ENCODE results near the gene ETS2. TPM values are rescaled to one million over a fixed set of nuclear protein-coding genes. Genes with fewer than 3 reads are reported as not detected.

The ETS2 gene
- total and polyA plus RNA-seq, 7 donors, result 37.0 to 494 (median 94.5) TPM

GRCh38 chr21:38800924-38801744 lies 4.6 kb upstream of the ETS2 start:
- WGBS, 3 donors, result 84 to 88% (median 85%) methylated on average over 12 of the region's 12 CpGs
- Histone ChIP-seq H3K9me3 (no peaks in the 10 kb centered on the region), H3K4me3 (no peak overlapping the region), H3K4me1 (no peaks in the 10 kb centered on the region), H3K27me3 (ENCODE audit: insufficient read depth in 3 of 3, low read length in 2 of 3) (no peaks in the 10 kb centered on the region), H3K27ac (no peak overlapping the region), H3K36me3 (ENCODE audit: insufficient read depth in 1 of 2, low read depth in 1 of 2) (no peaks in the 10 kb centered on the region)
- ATAC-seq, result no peak
- DNase-seq, result no peak
- TF ChIP-seq, protein P1, sequence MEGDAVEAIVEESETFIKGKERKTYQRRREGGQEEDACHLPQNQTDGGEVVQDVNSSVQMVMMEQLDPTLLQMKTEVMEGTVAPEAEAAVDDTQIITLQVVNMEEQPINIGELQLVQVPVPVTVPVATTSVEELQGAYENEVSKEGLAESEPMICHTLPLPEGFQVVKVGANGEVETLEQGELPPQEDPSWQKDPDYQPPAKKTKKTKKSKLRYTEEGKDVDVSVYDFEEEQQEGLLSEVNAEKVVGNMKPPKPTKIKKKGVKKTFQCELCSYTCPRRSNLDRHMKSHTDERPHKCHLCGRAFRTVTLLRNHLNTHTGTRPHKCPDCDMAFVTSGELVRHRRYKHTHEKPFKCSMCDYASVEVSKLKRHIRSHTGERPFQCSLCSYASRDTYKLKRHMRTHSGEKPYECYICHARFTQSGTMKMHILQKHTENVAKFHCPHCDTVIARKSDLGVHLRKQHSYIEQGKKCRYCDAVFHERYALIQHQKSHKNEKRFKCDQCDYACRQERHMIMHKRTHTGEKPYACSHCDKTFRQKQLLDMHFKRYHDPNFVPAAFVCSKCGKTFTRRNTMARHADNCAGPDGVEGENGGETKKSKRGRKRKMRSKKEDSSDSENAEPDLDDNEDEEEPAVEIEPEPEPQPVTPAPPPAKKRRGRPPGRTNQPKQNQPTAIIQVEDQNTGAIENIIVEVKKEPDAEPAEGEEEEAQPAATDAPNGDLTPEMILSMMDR (IDR thresholded peaks at IDR 0.05), result no peak
- intact Hi-C loops (cut with DNase I), result loop anchor here in 1 of 2 donors (10.0 kb wide), 1 partner anchor 184 kb away; no protein-coding TSS in a partner anchor

DNA sequence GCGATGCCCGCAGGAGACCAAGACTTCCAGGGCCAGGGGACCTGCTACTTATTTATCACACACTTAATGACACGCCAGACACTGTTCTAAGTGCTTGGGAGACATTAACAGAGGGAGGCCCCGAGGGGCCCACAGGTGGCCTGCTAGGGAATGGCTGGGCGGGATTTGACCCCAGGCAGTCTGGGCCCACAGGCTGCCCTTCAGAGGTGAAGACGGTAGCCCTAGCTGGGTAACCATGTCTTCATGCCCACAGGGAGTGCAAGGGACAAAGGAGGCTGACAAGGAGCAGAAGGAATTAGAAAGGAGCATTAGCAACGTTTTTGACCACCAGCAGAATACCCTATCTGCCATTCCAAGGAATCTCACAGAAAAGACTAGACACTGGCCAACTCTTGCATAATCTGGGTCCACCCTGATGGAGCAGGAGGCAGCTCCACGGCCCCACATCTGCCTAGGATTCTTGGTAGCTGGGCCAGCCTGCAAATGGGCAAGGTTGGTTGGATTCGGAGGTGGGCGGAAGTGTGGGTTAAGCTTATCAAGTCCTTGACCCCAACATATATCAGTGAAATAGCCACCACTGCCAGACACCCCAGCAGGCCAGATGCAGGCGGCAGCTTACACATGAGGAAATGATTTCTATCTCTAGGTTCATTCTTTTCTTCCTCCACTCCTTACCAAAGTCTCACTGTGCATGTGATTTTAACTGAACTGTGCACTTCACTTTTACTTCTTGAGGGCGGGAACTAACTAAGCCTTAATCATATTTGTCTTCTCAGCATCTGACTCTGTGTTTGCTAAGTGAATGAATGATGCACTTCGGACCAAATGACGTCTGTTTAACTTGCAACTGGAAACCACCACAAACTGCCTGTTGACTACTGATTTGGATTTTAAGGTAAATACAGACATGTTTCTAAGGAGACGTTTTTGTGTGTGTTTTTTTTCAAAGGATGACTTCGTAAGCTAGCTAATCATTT lies 3.4 kb upstream of the ETS2 start:
- H3K36me3 ChIP-seq (ENCODE audit: insufficient read depth in 1 of 2, low read depth in 1 of 2), result peaks cover 0 to 6% of the 10 kb centered on the region in 2 donors
- H3K27me3 ChIP-seq (ENCODE audit: insufficient read depth in 3 of 3, low read length in 2 of 3), result no peaks in the 10 kb centered on the region
- no peaks in the 10 kb centered on the region for H3K4me1 ChIP-seq
- no peak overlapping the region for H3K27ac ChIP-seq
- 84 to 87% (median 86%) methylated on average over 16 of the region's 16 CpGs for WGBS, 3 donors
- DNase-seq (no peak), ATAC-seq (no peak)
- TF ChIP-seq, protein P1 (IDR thresholded peaks at IDR 0.05), result no peak
- no peaks in the 10 kb centered on the region for H3K9me3 ChIP-seq
- H3K4me3 ChIP-seq, result no peak overlapping the region
- intact Hi-C loops (cut with DNase I), result loop anchor here (1.0 to 10.0 kb wide), 2 partner anchors 67 to 182 kb away; no protein-coding TSS in a partner anchor

GRCh38 chr21:38803075-38803660 lies 2.6 kb upstream of the ETS2 start:
- no peak for ATAC-seq
- TF ChIP-seq, protein P1 (IDR thresholded peaks at IDR 0.05), result no peak
- H3K9me3 ChIP-seq, result no peaks in the 10 kb centered on the region
- no peak overlapping the region for H3K27ac ChIP-seq
- no peak overlapping the region for H3K4me3 ChIP-seq
- peaks cover 0 to 15% of the 10 kb centered on the region in 2 donors for H3K36me3 ChIP-seq (ENCODE audit: insufficient read depth in 1 of 2, low read depth in 1 of 2)
- no peak for DNase-seq
- 83 to 87% (median 86%) methylated on average over 7 of the region's 7 CpGs for WGBS, 3 donors
- intact Hi-C loops (cut with DNase I), result loop anchor here (1.0 to 10.0 kb wide), 2 partner anchors 68 to 182 kb away; no protein-coding TSS in a partner anchor
- H3K4me1 ChIP-seq, result no peaks in the 10 kb centered on the region
- no peaks in the 10 kb centered on the region for H3K27me3 ChIP-seq (ENCODE audit: insufficient read depth in 3 of 3, low read length in 2 of 3)

GRCh38 chr21:38804030-38804788 lies 1.5 kb upstream of the ETS2 start:
- TF ChIP-seq, protein P1 (IDR thresholded peaks at IDR 0.05), result no peak
- peak overlapping the region; percentile 96 for H3K27ac ChIP-seq

More at GRCh38 chr21:38804030-38804788, 1.5 kb upstream of the ETS2 start:
- Histone ChIP-seq H3K4me3 (peak overlapping the region; percentile 76), H3K9me3 (no peaks in the 10 kb centered on the region), H3K27me3 (ENCODE audit: insufficient read depth in 3 of 3, low read length in 2 of 3) (no peaks in the 10 kb centered on the region), H3K4me1 (no peaks in the 10 kb centered on the region), H3K36me3 (ENCODE audit: insufficient read depth in 1 of 2, low read depth in 1 of 2) (peaks cover 0 to 24% of the 10 kb centered on the region in 2 donors)
- ATAC-seq, result no peak
- intact Hi-C loops (cut with DNase I), result loop anchor here in 1 of 2 donors (2.0 to 10.0 kb wide), 2 partner anchors 69 to 181 kb away; no protein-coding TSS in a partner anchor
- 70 to 89% (median 70%) methylated on average over 13 of the region's 13 CpGs for WGBS, 3 donors
- DNase-seq, result no peak
